Measurements from ENCODE around the gene ELMO3. TPM values are rescaled to one million over a fixed set of nuclear protein-coding genes. Genes with fewer than 3 reads are reported as not detected.

The ELMO3 gene
- total RNA-seq, 1 donor from 2014 or later, result 1.7 TPM

GRCh38 chr16:67250045-67250327, 51.1 kb downstream of the ELMO3 start:
- peaks cover 29% of the 10 kb centered on the region for H3K4me1 Mint-ChIP-seq (ENCODE audit: unreplicated experiment)
- H3K36me3 Mint-ChIP-seq (ENCODE audit: unreplicated experiment), result no peaks in the 10 kb centered on the region
- H3K9me3 Mint-ChIP-seq (ENCODE audit: unreplicated experiment), result no peaks in the 10 kb centered on the region
- no peak for DNase-seq (ENCODE audit: extremely low spot score, unreplicated experiment)
- no peaks in the 10 kb centered on the region for H3K27me3 Mint-ChIP-seq (ENCODE audit: unreplicated experiment)
- H3K27ac Mint-ChIP-seq (ENCODE audit: unreplicated experiment), result no peak overlapping the region
- peak overlapping the region; percentile 73 for H3K4me3 Mint-ChIP-seq (ENCODE audit: unreplicated experiment)
- TF ChIP-seq CTCF (IDR thresholded peaks at IDR 0.05), result no peak

- no peak for TF ChIP-seq CTCF (IDR thresholded peaks at IDR 0.05)
- H3K36me3 Mint-ChIP-seq (ENCODE audit: unreplicated experiment), result peaks cover 2% of the 10 kb centered on the region
- H3K4me3 Mint-ChIP-seq (ENCODE audit: unreplicated experiment), result no peak overlapping the region
- no peaks in the 10 kb centered on the region for H3K27me3 Mint-ChIP-seq (ENCODE audit: unreplicated experiment)
- H3K9me3 Mint-ChIP-seq (ENCODE audit: unreplicated experiment), result no peaks in the 10 kb centered on the region
- peaks cover 17% of the 10 kb centered on the region for H3K4me1 Mint-ChIP-seq (ENCODE audit: unreplicated experiment)
- no peak for DNase-seq (ENCODE audit: extremely low spot score, unreplicated experiment)
- no peak overlapping the region for H3K27ac Mint-ChIP-seq (ENCODE audit: unreplicated experiment)
Measured at GRCh38 chr16:67252609-67253497, 53.9 kb downstream of the ELMO3 start.

Small RNA genes lying within 50 kb of the gene (microRNA-seq; reads per million reads assigned to microRNA genes)
- gene MIR328 (ENCODE audit: unreplicated experiment), result 163 reads per million, percentile 57 among the genes with 10 or more reads in this experiment

Other genes starting within 250 kb of the ELMO3 start
- gene CES3, start 237.9 kb upstream of the ELMO3 start, total RNA-seq, result 0.24 and 0.73 TPM in 2 replicates
- 3.3 and 3.8 TPM in 2 replicates for gene CES4A, start 210.5 kb upstream of the ELMO3 start, total RNA-seq
- gene CBFB, start 170.0 kb upstream of the ELMO3 start, total RNA-seq, result 75.2 and 88.3 TPM in 2 replicates
- 19.5 and 19.8 TPM in 2 replicates for gene PHAF1, start 89.2 kb upstream of the ELMO3 start, total RNA-seq
- gene B3GNT9, start 48.1 kb upstream of the ELMO3 start, total RNA-seq, result 44.1 and 44.9 TPM in 2 replicates
- 13.4 and 14.1 TPM in 2 replicates for gene TRADD, start 39.2 kb upstream of the ELMO3 start, total RNA-seq
- gene FBXL8, start 39.2 kb upstream of the ELMO3 start, total RNA-seq, result 12.8 and 15.5 TPM in 2 replicates
- 19.6 and 22.3 TPM in 2 replicates for gene HSF4, start 34.4 kb upstream of the ELMO3 start, total RNA-seq
- gene NOL3, start 28.6 kb upstream of the ELMO3 start, total RNA-seq, result 15.8 and 22.8 TPM in 2 replicates
- 26.6 and 35.7 TPM in 2 replicates for gene MATCAP1, start 15.2 kb upstream of the ELMO3 start, total RNA-seq
- not detected in 2 replicates for gene EXOC3L1, start 9.0 kb upstream of the ELMO3 start, total RNA-seq
- gene E2F4, start 7.0 kb upstream of the ELMO3 start, total RNA-seq, result 40.0 and 43.4 TPM in 2 replicates
- 41.0 and 44.5 TPM in 2 replicates for gene TMEM208, start 28.0 kb downstream of the ELMO3 start, total RNA-seq
- 60.0 and 71.7 TPM in 2 replicates for gene FHOD1, start 48.4 kb downstream of the ELMO3 start, total RNA-seq
- gene SLC9A5, start 49.8 kb downstream of the ELMO3 start, total RNA-seq, result 4.2 and 4.4 TPM in 2 replicates
- 10.1 and 11.4 TPM in 2 replicates for gene PLEKHG4, start 80.4 kb downstream of the ELMO3 start, total RNA-seq
- 0.39 TPM in 1 of 2 replicates, not detected in the other for gene KCTD19, start 127.6 kb downstream of the ELMO3 start, total RNA-seq
- gene LRRC36, start 127.7 kb downstream of the ELMO3 start, total RNA-seq, result not detected in 2 replicates
- 1.4 and 1.5 TPM in 2 replicates for gene TPPP3, start 194.4 kb downstream of the ELMO3 start, total RNA-seq
- 13.5 and 15.4 TPM in 2 replicates for gene ZDHHC1, start 217.3 kb downstream of the ELMO3 start, total RNA-seq
- 0.40 and 0.68 TPM in 2 replicates for gene HSD11B2, start 232.0 kb downstream of the ELMO3 start, total RNA-seq

All from osteocyte (in vitro differentiated cells).